ENCODE results near the gene DPPA5.
"Not testable (repeated sequence)": the region's sequence is repeated elsewhere in the genome, so short reads cannot be mapped to it uniquely, and the experiment has no call there.

Gene DPPA5

DNA sequence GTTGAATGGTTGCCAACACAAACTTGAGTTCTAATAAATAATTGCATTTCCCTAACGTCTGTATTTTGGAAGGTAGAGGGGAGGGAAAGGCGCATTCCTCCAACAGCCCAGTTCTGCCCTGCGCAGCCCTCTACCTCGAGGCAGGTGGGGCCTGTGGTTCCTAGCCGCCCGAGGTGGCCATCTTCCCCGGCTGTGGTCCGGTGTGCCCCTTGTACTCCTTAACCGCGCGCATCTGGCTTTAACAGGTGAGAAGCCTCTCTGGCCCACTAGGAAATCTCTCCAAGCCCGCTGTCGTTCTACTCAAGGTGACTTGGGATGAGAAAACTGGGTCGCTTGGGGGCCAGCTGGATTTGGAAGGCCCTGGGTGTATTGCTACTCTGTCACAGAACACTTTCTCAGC is 10.0 kb upstream of the DPPA5 start:
- DNase-seq (ENCODE audit: low spot score), result no peak

DNA sequence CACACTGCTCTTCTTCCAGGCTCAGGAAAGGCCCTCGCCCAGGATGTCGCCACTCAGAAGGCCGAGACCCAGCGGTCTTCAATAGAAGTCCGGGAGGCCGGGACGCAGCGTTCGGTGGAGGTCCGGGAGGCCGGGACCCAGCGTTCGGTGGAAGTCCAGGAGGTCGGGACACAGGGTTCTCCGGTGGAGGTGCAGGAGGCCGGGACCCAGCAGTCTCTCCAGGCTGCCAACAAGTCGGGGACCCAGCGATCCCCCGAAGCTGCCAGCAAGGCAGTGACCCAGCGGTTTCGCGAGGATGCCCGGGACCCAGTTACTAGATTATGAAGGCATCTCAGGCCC is 9.4 kb upstream of the DPPA5 start:
- no peak for DNase-seq (ENCODE audit: low spot score)

DNA sequence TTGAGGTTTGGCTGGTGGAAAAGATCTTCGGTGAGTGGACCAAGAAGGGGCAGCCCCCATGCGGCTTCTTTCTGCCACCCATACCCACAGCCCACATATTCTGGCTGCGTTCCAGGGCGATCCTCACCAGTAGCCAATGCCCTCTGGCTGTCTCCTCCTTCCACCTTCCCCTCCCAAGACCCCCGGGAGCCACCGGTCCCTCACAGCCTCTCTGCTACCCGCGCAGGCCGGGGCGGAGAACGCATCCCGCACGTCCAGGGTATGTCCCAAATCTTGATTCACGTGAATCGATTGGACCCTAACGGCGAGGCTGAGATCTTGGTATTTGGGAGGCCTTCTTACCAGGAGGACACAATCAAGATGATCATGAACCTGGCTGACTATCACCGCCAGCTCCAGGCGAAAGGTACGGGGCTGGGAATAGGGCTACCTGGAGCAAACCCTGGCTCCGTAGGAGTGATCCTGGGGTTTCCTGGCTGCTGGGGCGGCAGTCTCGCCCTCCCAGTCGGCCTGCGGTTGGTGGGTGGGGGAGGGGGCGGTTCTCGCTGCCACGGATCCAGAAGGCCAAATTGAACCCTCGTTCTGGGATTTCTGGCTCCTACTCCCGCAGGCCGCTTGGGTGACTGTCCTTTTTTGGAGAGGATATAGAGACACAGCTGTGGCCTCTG is 8.9 kb upstream of the DPPA5 start:
- no peak for DNase-seq (ENCODE audit: low spot score)

DNA sequence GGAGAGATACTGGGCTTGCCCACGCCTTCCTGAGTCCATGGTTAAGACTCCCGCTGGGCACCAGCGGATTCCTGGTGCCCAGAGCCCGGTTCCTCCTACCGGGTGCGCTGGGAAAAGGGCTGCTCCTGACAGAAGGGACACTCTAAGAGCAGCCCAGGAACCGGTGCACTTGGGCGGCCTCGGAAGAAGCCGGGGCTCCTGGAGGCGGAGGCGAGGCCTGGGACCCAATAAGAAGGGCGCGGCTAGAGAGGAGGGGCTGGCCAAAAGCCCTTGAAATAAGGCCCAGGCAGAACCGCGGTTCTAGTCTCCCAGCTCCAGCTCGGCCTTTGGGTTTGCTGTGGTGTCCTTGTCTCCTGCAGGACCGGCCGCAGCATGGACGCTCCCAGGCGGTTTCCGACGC is 8.3 kb upstream of the DPPA5 start, which contains the start of gene KHDC3L:
Gene KHDC3L, plus strand, starts transcription at position 301 of the 400 bp plus-strand sequence. Its CDS starts 72 bp downstream, at position 373.
- no peak for DNase-seq (ENCODE audit: low spot score)

DNA sequence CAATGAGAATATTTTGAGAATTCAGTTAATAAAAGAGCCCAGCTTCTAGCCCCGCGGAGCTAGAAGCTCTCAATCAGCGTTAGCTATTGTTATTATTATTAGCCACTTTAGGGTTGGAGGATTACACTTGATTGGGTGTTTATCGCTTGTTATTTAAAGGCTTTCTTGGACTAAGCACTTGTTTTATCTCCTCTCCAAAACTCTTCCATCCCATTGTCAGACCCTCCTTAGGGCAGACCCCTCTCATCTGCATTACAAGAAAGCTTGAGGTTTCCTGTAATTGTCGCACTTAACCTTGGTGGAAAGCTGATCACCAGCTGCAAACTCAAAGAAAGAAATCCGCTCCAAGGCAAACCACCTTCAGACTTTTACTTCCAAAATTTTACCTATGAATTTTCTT is 4.8 kb downstream of the DPPA5 start:
- DNase-seq (ENCODE audit: low spot score), result no peak

DNA sequence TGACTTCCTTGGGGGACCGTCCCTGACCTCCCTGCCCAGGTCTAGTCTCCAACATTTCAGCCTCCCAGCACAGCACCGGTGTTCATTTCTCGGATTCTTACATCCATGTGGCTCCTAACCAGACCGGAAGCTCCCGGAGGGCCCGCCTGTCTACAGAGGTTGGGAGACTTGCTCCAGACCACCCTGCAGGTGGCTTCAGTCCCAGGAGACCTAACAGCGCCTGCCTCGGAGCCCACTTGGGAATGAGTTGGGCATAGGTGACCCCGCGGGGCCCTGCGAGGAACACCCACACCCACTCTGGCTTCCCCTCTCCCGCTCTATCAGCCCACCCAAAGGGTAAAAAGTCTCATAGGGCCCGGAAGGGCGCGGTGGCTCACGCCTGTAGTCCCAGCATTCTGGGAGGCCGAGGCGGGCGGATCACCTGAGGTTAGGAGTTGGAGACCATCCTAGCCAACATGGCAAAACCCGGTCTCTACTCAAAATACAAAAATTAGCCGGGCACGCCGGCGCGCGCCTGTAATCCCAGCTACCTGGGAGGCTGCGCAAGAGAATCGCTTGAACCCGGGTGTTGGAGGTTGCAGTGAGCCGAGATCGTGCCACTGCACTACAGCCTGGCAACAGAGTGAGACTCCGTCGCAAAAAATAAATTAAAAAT is 5.4 kb downstream of the DPPA5 start:
- DNase-seq (ENCODE audit: low spot score), result no peak

DNA sequence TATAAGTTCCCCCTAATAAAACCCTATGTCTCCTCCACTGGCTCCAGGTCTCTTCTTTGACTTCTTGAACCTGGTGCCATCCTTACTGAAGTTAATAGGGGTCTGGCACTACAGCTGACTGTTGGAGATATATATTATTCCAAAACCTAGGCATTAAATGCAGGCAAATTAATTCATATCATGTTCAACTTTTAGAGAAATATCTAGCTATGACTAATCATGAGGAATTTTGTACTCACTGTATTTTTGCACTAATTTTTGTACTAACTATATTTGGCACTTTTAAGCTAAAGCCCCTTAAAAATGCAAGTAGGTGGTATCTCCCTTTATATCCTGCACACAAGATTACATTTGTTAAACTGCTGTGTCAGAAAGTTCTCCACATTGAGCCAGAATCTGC is 10.9 kb downstream of the DPPA5 start:
- DNase-seq (ENCODE audit: low spot score), result no peak

DNA sequence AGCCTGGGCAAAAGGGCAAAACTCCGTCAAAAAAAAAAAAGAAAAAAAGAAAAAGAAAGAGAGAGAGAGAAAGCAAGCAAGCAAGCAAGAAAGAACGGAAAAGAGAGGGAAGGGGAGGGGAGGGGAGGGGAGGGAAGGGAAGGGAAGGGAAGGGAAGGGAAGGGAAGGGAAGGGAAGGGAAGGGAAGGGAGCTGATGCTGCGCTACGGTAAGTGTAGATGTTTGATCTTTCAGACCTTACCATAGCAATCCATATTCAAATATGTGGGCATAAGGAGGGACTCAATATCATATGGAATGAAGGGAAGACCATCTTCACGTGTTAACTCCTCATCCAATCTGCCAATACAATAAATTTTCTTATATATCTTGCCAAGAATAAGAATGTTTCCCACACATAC is 11.9 kb downstream of the DPPA5 start:
- DNase-seq (ENCODE audit: low spot score), result no peak

DNA sequence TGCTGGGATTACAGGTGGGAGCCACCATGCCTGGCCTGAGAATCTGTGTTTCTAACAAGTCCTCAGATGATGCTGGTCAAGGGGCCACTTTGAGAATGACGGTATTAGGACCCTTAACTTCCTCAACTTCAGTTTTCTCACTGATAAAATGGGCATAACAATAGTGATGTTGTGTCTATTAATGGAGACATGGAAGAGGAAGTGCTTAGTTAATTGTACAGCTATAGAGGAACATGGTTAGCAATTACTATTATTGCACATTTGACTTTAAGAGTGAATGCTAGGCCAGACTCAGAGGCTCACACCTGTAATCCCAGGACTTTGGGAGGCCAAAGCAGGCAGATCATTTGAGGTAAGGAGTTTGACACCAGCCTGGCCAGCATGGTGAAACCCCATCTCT is 12.7 kb downstream of the DPPA5 start:
- no peak for DNase-seq (ENCODE audit: low spot score)

DNA sequence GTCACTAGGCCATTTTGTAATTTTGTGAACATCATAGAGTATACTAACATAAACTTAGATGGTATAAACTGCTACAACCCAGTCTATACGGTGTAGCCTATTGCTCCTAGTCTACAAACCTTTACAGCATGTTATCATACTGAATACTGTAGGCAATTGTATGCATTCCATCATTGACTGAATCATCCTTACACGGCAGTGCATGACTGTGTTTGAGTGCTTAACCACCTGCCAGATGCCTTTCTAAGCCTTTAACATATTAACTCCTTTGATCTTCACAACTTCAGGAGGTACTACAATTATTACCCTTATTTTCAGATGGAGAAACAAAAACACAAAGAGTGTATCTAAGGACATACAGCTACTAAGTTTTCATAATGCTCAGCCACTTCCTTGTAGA is 14.0 kb downstream of the DPPA5 start:
- DNase-seq (ENCODE audit: low spot score), result no peak

DNA sequence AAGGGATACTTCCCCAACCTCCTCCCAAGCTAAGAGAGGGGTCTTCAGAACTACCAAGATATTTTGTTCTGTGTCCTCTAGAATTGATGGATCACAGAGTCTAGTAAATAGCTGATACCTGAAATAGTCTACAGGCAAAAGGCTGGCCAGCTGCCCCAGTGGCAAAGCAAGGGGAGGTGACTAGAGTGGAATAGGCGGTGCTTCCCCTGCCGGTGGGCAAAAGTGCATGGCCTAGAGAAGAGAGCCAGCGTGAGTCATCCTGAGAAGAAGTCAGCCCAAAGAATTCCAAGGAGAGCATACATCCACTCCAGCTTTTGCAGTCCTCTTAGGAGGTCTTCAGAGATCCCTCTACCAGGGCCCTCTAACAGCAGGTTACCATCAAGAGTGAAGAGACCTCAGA is 14.7 kb downstream of the DPPA5 start:
- DNase-seq (ENCODE audit: low spot score), result no peak

DNA sequence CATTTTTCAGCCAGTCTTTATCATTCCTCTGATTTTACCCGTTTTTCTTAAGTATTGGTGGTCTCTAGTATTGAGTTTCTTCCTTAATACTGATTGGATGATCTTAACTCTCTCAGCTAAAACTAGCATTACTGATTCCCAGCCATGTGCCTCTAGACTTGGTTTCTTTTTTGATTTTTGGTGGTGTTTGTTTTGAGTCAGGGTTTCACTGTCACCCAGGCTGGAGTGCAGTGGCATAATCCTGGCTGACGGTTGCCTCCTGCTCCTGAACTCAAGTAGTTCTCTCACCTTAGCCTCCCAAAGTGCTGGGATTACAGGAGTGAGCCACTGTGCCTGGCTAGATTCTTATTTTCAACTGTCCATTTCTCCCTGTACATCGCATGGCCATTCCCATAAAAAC is 24.9 kb downstream of the DPPA5 start:
- no peak for DNase-seq (ENCODE audit: low spot score)

DNA sequence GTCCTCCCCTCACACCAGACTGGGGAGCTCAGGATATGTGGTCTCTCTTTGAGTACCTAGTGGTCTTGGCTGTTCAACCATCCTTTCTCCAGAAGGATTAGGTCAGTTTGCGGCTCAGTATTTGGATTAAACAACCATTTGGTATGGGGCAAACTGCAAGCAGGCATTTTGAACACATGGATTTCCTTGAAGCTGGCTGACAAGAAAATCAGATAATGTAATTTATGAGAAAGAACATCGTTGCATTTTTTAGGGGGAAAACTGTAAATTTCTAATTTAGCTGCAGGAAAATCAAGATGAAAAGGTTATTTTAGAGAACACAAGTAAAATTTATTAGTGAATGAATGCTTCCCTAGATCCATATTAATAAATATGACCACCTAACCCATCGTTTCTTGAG is 25.3 kb downstream of the DPPA5 start:
- DNase-seq (ENCODE audit: low spot score), result no peak

DNA sequence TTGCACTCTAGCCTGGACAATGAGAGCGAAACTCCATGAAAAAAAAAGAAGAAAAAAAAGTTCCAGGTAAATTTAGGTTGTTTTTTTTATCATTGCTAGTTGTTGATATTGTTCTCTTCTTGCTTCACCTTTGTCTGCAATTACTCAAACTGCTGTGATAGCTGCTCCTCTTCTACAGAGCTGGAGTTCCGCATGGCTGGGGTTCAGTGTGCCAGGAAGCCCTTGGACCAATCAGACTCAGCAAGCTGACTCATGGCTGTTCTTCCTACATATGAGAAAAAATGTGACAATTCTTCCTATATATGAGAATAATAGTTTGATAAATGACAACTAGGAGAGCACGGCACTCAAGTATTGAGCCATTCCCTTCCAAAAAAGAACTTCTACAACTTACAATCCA is 28.4 kb downstream of the DPPA5 start:
- DNase-seq (ENCODE audit: low spot score), result no peak

DNA sequence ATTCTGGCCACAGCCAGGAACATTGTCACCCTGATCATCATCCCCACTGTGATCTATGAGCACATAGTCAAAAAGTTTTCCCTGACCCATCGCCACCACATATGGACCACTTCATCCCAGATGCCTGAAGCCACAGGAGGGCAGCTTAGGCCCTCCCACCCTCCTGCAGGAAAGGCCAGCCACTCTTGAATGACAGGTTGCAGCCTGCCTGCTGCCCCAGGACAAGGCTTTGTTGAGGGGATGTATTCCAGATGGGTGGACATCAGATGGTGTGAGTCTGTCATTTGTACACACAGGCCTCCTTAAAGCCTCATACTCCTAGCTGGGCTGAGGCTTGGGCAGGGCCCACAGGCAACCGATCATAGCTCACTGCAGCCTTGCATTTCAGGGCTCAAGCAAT is 30.8 kb downstream of the DPPA5 start:
- DNase-seq (ENCODE audit: low spot score), result no peak

DNA sequence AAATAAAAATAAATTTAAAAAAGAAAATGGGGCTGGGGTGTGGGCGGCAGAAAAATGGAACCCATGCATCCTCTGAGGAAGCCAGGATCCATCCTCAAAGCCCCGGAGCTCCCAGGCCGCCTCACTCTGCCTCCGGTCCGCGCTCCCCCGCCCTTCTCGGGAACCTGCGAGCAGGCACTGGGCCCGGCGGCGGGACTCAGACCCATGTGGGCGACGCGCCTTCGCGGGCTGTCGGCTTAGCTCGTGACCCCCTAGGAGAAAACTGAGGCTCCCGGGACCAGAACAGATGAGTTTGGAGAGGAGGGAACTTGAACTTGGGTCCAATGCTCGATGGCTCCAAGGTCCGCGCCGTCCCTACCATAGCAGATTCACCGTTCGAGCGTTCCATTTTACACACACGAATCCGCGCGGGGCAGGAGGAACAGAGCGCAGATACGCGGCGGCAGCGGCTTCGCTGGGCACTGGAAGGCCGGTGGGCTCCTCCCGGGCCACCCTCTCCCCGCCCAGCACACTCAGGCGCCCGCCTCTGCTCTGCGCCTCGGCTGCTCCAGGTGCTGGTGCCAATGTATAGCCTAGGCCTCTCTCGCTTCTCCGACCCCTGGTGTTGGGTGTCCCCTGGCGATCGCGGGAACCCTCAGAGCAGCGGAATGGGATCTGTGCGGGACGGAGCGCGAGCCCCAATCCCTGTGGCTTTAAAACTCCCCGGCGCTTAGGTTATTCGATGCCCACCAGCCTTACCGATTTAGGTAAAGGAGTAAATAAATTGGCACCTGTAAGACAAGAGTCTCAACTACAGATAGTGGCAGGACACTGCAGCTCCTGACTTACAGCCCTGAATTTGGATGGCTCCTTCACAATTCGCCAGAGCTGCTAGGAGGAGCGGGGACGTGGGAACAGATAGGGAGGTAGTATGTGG is 39.2 kb downstream of the DPPA5 start:
- DNase-seq (ENCODE audit: low spot score), result no peak

DNA sequence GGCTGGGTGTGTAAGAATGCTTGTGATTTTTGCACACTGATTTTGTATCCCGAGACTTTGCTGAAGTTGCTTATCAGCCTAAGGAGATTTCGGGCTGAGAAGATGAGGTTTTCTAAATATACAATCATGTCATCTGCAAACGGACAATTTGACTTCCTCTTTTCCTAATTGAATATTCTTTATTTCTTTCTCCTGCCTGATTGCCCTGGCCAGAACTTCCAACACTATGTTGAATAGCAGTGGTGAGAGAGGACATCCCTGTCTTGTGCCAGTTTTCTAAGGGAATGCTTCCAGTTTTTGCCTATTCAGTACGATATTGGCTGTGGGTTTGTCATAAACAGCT is 43.6 kb downstream of the DPPA5 start:
- DNase-seq (ENCODE audit: low spot score), result not testable (repeated sequence)

DNA sequence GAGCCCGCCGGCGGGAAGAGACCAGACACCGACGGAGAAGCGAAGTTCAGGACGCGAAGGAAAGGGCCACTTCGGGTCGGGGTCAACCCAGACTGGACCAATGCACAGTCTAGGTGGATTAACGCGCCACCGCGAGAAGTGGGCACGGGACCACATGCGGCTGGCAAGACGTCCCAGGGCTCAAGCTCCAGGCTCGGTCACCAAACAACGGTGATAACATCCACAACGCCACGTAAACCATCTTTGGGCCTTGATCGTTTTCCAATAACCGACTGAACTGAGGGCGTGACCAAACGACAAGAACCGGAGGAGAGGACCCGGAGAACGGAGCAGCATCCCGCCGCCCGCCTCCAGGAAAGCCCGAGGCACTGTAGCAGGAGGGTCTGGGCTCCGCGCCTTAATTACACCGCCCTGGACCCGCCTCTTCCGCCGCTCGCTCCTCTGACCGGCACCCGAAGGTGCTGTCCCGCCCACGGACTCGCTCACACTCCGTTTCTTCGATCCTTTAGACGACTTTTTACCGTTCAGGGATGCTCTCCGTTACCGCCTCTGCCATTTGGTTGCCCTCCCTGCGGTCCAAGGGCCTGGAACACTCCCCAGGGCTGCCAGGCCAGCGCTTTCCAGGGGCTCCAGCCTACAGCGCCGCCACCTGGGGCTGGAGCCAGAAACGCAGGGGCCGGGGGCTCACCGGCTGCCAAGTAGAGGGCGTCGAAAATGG is 44.1 kb downstream of the DPPA5 start:
- DNase-seq (ENCODE audit: low spot score), result peak; percentile 53

DNA sequence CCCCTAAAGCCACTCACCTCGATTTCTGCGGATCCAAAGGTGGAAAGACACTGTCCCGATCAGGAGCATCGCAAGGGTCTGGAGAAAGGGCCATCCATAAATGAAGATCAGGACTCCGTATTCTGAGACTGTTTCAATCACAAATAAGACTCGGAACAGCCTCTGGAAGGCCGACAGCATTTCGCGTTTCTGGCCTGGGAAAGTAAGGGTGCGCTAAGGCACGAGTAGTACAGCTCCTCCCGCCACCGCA is 44.6 kb downstream of the DPPA5 start:
- DNase-seq (ENCODE audit: low spot score), result no peak

DNA sequence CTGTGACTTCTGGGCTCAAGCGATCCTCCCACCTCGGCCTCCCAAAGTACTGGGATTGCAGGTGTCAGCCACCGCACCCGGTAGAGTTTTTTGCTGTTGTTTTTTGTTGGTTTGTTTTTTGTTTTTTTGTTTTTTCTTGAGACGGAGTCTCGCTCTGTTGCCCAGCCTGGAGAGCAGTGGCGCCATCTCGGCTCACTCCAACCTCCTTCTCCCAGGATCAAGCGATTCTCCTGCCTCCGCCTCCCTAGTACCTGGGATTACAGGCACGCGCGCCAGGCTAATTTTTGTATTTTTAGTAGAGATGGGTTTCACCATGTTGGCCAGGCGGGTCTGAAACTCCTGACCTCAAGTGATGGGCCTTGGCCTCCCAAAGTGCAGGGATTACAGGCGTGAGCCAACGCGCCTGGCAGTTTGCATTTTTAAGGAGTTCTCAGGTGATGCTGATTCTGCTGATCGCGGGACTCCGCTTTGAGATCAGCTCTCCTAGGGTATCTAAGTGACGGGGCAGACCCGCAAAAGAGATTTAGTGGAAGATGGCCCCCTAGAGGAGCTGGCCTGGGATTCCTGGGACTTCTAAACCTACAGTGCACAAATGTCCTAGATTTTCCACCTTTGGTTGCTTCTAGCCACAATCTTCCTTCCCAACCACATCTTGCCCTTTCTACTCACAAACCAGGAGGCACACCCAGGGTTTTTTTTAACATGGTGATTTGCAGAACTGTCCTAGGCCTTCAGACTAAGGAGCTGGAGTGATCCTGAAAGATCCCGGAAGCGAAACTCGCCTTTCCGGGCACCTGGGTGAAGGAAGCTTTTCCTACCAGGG is 45.2 kb downstream of the DPPA5 start:
- DNase-seq (ENCODE audit: low spot score), result no peak

DNA sequence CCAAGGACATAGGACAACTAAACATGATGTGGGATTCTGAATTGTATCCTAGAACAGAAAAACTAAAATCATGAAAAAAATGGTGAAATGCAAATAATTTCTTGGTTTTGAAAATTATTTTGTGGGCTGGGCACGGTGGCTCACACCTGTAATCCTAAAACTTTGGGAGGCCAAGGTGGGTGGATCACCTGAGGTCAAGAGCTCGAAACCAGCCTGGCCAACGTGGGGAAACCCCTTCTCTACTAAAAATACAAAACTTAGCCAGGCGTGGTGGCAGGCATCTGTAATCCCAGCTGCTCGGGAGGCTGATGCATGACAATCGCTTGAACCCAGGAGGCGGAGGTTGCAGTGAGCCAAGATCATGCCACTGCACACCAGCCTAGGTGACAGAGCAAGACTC is 50.3 kb downstream of the DPPA5 start:
- DNase-seq (ENCODE audit: low spot score), result not testable (repeated sequence)
